Dermis blood vessel endothelial cell (primary cell): ENCODE measurements around the gene CLEC4C. TPM values are rescaled to one million over a fixed set of nuclear protein-coding genes. Genes with fewer than 3 reads are reported as not detected.

Source experiments
- DNase-seq: peaks from one replicate; pipeline ENCODE4 v3.0.0; 2010
- total RNA-seq: library from RNA; depleted of rRNA; stranded (reverse); fragments of >200 nt; gene quantifications from 2 replicates; pipeline ENCODE4 v1.2.3, GENCODE V29; 2014

The CLEC4C gene
- total RNA-seq, 1 donor from 2014 or later = not detected

GRCh38 chr12:7719946-7720730, 27.0 kb downstream of the CLEC4C start:
- DNase-seq = no peak

GRCh38 chr12:7716381-7716780, 30.8 kb downstream of the CLEC4C start:
- no peak for DNase-seq

GRCh38 chr12:7712841-7713442, 34.2 kb downstream of the CLEC4C start:
- no peak for DNase-seq

GRCh38 chr12:7711133-7711532, 36.0 kb downstream of the CLEC4C start, which contains the start of gene DPPA3:
Gene DPPA3, plus strand, starts transcription at chr12:7711433. Its CDS starts 138 bp downstream, at chr12:7711571.
- no peak for DNase-seq

GRCh38 chr12:7709969-7710675, 37.1 kb downstream of the CLEC4C start:
- no peak for DNase-seq

GRCh38 chr12:7705846-7706245, 41.3 kb downstream of the CLEC4C start:
- DNase-seq = no peak

- peak; percentile 77 for DNase-seq
These were observed 51.5 kb downstream of the CLEC4C start, which contains the start of gene GDF3 for GRCh38 chr12:7695566-7696197. Gene GDF3, minus strand, starts transcription at chr12:7695775. Its CDS starts 47 bp downstream, at chr12:7695728.

GRCh38 chr12:7695237-7695560, 52.0 kb downstream of the CLEC4C start:
- DNase-seq = peak; percentile 73

GRCh38 chr12:7694556-7695236, 52.5 kb downstream of the CLEC4C start:
- DNase-seq = no peak

- DNase-seq = no peak
These were observed 53.4 kb downstream of the CLEC4C start for GRCh38 chr12:7693793-7694192.

GRCh38 chr12:7681535-7681934, 65.6 kb downstream of the CLEC4C start:
- no peak for DNase-seq

Other genes with a start within 250 kb of the CLEC4C start
- not detected in 2 replicates for gene CD163, start 243.6 kb downstream of the CLEC4C start, total RNA-seq
- gene APOBEC1, start 81.5 kb downstream of the CLEC4C start, total RNA-seq = not detected in 2 replicates
- gene GDF3, start 51.6 kb downstream of the CLEC4C start, total RNA-seq = 2.2 and 2.9 TPM in 2 replicates
- not detected in 2 replicates for gene DPPA3, start 35.9 kb downstream of the CLEC4C start, total RNA-seq
- gene NANOGNB, start 17.8 kb upstream of the CLEC4C start, total RNA-seq = not detected in 2 replicates
- gene NANOG, start 42.0 kb upstream of the CLEC4C start, total RNA-seq = not detected in 2 replicates
- gene SLC2A14, start 125.5 kb upstream of the CLEC4C start, total RNA-seq = not detected in 2 replicates
- 18.7 and 32.5 TPM in 2 replicates for gene SLC2A3, start 188.8 kb upstream of the CLEC4C start, total RNA-seq